ENCODE data around the gene ADAT3.

DNA sequence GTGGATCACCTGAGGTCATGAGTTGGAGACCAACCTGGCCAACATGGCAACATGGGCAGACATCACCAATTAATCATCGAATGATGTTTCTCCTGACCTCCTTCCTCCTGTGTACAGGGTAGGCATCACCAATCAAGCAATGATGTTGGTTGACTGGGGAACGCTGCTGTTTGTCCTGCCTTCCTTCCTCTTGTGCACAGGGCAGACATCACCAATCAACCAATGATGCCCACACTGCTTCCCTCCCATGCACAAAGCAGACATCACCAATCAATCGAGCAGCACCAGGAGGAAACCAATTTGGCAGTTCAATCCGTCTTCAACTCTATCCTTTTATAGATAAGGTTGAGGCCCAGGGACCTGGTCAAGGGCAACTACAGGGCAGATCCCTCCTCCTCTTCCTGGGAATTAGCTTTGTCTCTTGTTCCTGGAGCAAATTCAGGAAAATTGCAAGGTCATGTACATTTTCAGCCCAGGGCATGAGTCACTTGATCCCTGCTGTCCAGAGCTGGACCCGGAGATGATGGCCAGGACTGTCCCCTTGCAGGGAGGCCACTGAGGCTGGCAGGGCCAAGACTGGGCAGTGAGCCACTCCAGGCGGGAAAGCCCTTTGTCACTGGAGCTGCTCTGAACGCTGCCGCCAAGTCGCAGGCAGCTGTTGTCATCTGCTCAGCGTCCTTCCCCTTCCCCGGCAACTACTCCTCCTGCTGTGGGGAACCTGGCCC, 30.4 kb downstream of the ADAT3 start:
- TF ChIP-seq EP300 (IDR thresholded peaks at IDR 0.05) (no peak), CTCF (IDR thresholded peaks at IDR 0.05) (no peak), POLR2A (IDR thresholded peaks at IDR 0.05) (no peak)

Measured in sigmoid colon (tissue), 4 donors.